Lower lobe of right lung (tissue), 2 donors: ENCODE data around the gene ATP2A3. TPM values are rescaled to one million over a fixed set of nuclear protein-coding genes. Genes with fewer than 3 reads are reported as not detected.

Source experiments
- ATAC-seq, 2 donors: fragments of 200-7000 bp; cut with Tn5 transposase; one replicate each; pipeline ENCODE4 v1.9.1; 2020 to 2022; ENCODE audit warnings: mild to moderate bottlenecking in 2 of 2, moderate library complexity in 2 of 2
- DNase-seq: peaks from one replicate; pipeline ENCODE4 v3.0.0-alpha.2; 2020
- H3K27ac ChIP-seq: fragments of 200-600 bp; one replicate; pipeline ENCODE4 v1.8.0; 2022
- H3K27me3 ChIP-seq: fragments of 200-600 bp; one replicate; pipeline ENCODE4 v1.8.0; 2022; ENCODE audit warnings: low read depth
- H3K36me3 ChIP-seq: fragments of 200-600 bp; one replicate; pipeline ENCODE4 v1.8.0; 2022; ENCODE audit warnings: mild to moderate bottlenecking
- H3K4me1 ChIP-seq: fragments of 200-600 bp; one replicate; pipeline ENCODE4 v1.8.0; 2022
- H3K4me3 ChIP-seq: fragments of 200-600 bp; one replicate; pipeline ENCODE4 v1.8.0; 2022; ENCODE audit warnings: mild to moderate bottlenecking
- H3K9me3 ChIP-seq: fragments of 200-600 bp; one replicate; pipeline ENCODE4 v1.8.0; 2022
- intact Hi-C: fragments of 100-400 bp; cut with DNase I; formaldehyde crosslinking; loops from one replicate; pipeline ENCODE4 v1.11.0; 2022
- total RNA-seq: library from RNA; stranded (reverse); fragmentation: NEBNext Ultra II Directional; extraction: Animal tissue kit (Norgen Biotek cat#: 25700); gene quantifications from one replicate; pipeline ENCODE4 v1.2.1, GENCODE V29; 2021
- TF ChIP-seq, protein P1 (sequence below): fragments of 200-600 bp; IDR thresholded peaks from one replicate; pipeline ENCODE4 v1.8.0; 2022; ENCODE audit warnings: antibody characterized with exemption, mild to moderate bottlenecking
- donor health status: DM: no; HTN: yes; CAD: no; lungs with severe emphysema.

Gene ATP2A3
- total RNA-seq, 1 donor from 2014 or later, result 45.6 TPM

DNA sequence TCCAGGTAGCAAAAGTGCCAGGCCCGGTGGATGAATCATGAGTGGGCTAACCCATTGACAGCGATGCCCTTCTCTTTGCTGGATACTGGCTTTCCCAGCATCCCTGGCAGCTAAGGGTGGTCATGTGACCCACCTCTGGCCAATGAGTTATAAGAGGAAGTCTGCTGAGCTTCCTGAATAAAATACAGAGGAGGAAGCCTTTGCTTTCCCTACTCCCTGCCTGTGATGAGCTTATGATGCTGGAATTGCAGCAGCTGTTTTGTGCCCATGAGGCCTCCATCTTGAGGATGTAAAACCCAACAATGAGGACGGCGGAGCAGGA, 15.0 kb upstream of the ATP2A3 start:
- H3K27me3 ChIP-seq, result no peaks in the 10 kb centered on the region
- intact Hi-C loops, result no loop called here
- no peak overlapping the region for H3K4me3 ChIP-seq
- ATAC-seq (no peak), DNase-seq (peak; percentile 25)
- no peaks in the 10 kb centered on the region for H3K36me3 ChIP-seq
- peaks cover 50% of the 10 kb centered on the region for H3K4me1 ChIP-seq
- no peak overlapping the region for H3K27ac ChIP-seq
- peaks cover 10% of the 10 kb centered on the region for H3K9me3 ChIP-seq
- TF ChIP-seq, protein P1, sequence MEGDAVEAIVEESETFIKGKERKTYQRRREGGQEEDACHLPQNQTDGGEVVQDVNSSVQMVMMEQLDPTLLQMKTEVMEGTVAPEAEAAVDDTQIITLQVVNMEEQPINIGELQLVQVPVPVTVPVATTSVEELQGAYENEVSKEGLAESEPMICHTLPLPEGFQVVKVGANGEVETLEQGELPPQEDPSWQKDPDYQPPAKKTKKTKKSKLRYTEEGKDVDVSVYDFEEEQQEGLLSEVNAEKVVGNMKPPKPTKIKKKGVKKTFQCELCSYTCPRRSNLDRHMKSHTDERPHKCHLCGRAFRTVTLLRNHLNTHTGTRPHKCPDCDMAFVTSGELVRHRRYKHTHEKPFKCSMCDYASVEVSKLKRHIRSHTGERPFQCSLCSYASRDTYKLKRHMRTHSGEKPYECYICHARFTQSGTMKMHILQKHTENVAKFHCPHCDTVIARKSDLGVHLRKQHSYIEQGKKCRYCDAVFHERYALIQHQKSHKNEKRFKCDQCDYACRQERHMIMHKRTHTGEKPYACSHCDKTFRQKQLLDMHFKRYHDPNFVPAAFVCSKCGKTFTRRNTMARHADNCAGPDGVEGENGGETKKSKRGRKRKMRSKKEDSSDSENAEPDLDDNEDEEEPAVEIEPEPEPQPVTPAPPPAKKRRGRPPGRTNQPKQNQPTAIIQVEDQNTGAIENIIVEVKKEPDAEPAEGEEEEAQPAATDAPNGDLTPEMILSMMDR, result no peak

DNA sequence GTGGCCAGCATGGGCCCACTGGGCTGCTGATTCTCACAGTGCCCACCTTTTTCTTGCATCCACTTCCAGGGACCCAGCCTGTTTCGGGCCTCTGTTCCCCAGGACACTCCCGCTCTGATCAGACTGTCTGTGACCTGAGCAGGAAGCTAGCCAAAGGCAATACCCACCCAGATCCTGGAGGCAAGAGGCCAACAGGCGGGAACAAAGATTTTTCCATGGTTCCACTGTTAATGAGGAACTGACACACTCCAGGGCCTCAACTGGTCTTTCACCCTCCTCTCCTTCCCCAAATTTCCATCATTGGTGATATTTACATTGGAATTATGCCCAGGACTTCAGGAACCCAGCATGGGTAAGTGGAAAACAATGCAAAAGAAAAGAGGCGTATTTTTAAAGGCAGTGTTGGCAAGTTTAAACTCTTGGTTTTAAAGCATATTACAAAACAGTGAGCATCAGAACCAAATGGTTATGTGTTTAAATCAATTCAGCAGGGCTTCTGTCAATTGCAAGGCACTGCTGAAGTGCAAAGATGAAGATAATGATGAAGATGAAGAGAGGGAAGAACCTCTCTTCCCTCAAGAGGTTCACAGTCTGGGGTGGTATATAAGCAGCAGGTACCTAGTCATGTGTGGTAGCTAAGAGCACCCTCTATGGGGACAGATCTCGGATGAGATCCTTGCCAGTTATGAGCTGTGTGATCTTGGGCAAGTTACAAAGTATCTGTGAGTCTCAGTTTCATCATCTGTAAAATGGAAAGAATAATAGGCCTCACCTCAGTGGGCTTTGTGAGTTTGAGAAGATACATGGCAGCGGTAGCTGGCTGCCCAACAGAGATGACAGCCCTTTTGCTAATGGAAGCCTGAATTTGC, 14.4 kb upstream of the ATP2A3 start:
- Histone ChIP-seq H3K27me3 (no peaks in the 10 kb centered on the region), H3K36me3 (no peaks in the 10 kb centered on the region), H3K4me1 (peaks cover 50% of the 10 kb centered on the region), H3K27ac (peak overlapping the region; percentile 62), H3K9me3 (peaks cover 10% of the 10 kb centered on the region), H3K4me3 (no peak overlapping the region)
- intact Hi-C loops, result no loop called here
- DNase-seq (peak; percentile 24), ATAC-seq (no peak)
- TF ChIP-seq, protein P1, result no peak

DNA sequence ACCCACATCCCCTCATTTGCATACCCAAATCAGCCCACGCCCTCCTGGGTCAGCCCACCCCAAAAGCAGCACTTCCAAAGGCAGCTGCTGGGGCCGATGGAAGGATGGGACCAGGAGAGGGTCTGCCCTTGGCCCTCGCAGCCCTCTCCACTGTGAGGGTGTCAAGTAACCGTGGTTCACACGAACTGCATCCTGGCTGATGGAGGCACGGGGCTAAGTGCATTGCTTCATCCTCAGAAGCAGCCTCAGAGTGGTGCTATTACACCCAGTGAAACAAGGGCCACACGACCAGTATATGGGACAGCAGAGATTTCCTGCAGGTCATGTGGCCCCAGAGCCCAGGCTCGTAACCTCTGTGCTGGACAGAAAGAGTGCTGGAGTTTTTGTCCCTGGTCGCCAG, 13.2 kb upstream of the ATP2A3 start:
- ATAC-seq (peak; percentile 47 to 52), DNase-seq (peak; percentile 46)
- Histone ChIP-seq H3K4me3 (no peak overlapping the region), H3K27ac (peak overlapping the region; percentile 62), H3K9me3 (peaks cover 10% of the 10 kb centered on the region), H3K27me3 (no peaks in the 10 kb centered on the region), H3K36me3 (no peaks in the 10 kb centered on the region), H3K4me1 (peaks cover 47% of the 10 kb centered on the region)
- TF ChIP-seq, protein P1, result no peak
- intact Hi-C loops, result no loop called here

DNA sequence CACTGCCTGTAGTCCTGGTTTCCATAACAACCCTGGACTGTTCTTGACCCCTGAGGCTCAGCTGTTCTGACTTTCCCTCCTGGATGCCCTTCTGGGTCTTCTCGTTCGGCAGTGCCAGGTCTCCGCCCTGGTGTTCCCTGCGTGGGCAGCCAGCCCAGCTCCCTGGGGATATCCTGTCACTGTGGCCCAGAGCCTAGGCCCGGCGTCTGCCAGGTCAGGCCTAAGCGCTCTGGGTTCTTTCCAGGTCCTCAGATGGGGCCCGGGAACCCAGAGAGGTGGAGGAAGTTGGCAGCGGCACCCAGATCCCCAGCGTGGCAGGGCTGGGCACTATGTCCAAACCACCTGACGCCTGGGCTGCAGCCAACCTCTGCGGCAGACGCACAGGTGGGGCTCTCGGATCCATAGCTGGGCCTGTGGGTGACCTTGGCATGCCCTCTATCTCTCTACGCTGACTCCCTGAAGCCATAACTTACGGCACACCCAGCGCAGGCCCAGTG, 12.5 kb upstream of the ATP2A3 start:
- intact Hi-C loops, result no loop called here
- ATAC-seq, result peak; percentile 90 to 92
- TF ChIP-seq, protein P1, result no peak
- no peaks in the 10 kb centered on the region for H3K27me3 ChIP-seq
- H3K27ac ChIP-seq, result peak overlapping the region; percentile 62
- peaks cover 10% of the 10 kb centered on the region for H3K9me3 ChIP-seq
- H3K36me3 ChIP-seq, result no peaks in the 10 kb centered on the region
- DNase-seq, result peak; percentile 92
- H3K4me3 ChIP-seq, result no peak overlapping the region
- peaks cover 47% of the 10 kb centered on the region for H3K4me1 ChIP-seq

DNA sequence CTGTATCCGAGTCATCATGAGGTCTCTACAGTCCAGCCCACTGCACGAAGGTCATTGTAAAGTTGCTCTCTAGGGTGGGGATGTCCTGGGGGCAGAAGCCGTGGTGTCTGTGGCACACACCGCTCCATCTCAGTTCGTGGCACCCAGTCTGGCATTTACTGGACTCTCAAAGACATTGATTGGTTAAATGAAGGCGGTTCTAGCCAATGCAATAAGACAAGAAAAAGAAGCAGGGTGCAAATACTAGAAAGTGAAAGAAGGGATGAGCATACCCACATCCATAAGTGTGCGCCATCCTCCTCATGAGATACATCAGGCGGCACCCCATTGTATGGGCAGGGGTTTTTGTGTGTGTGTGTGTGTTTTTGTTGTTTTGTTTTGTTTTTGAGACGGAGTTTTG, 10.7 kb upstream of the ATP2A3 start:
- DNase-seq (peak; percentile 4), ATAC-seq (no peak)
- intact Hi-C loops, result no loop called here

More for the DNA sequence above, 10.7 kb upstream of the ATP2A3 start:
- no peaks in the 10 kb centered on the region for H3K27me3 ChIP-seq
- TF ChIP-seq, protein P1, result no peak
- H3K36me3 ChIP-seq, result no peaks in the 10 kb centered on the region
- peaks cover 42% of the 10 kb centered on the region for H3K4me1 ChIP-seq
- peak overlapping the region; percentile 58 for H3K27ac ChIP-seq
- H3K4me3 ChIP-seq, result no peak overlapping the region
- peaks cover 10% of the 10 kb centered on the region for H3K9me3 ChIP-seq
